Activated naive CD8-positive, alpha-beta T cell treated with anti-CD3 and anti-CD28 coated beads, Interleukin-2, amount 50 U/mL, for 24 hours (primary cell): ENCODE results near the gene ABCA2.
"Not testable (repeated sequence)": the region's sequence is repeated elsewhere in the genome, so short reads cannot be mapped to it uniquely, and the experiment has no call there.

Source experiments
- ATAC-seq: fragments of 150-1000 bp; cut with Tn5 transposase; one replicate; pipeline ENCODE4 v1.10.0; 2021
- DNase-seq: peaks from one replicate; pipeline ENCODE4 v3.0.0; 2021
- H3K27ac Mint-ChIP-seq: one replicate; pipeline ENCODE4 v1.8.0; 2021; ENCODE audit warnings: mild to moderate bottlenecking, mixed read lengths
- H3K27me3 Mint-ChIP-seq: one replicate; pipeline ENCODE4 v1.8.0; 2021; ENCODE audit warnings: mixed read lengths
- H3K36me3 Mint-ChIP-seq: one replicate; pipeline ENCODE4 v1.8.0; 2021; ENCODE audit warnings: low read depth, mixed read lengths
- H3K4me1 Mint-ChIP-seq: one replicate; pipeline ENCODE4 v1.8.0; 2021; ENCODE audit warnings: mixed read lengths
- H3K4me3 Mint-ChIP-seq: one replicate; pipeline ENCODE4 v1.8.0; 2021; ENCODE audit warnings: mild to moderate bottlenecking, moderate library complexity, mixed read lengths
- H3K9me3 Mint-ChIP-seq: one replicate; pipeline ENCODE4 v1.8.0; 2021; ENCODE audit warnings: mixed read lengths

Gene ABCA2

GRCh38 chr9:137011907-137012675, 15.9 kb downstream of the ABCA2 start:
- H3K27me3 Mint-ChIP-seq = no peaks in the 10 kb centered on the region
- H3K27ac Mint-ChIP-seq = no peak overlapping the region
- H3K4me1 Mint-ChIP-seq = no peaks in the 10 kb centered on the region
- DNase-seq = no peak
- no peak for ATAC-seq
- no peak overlapping the region for H3K4me3 Mint-ChIP-seq
- no peaks in the 10 kb centered on the region for H3K9me3 Mint-ChIP-seq
- H3K36me3 Mint-ChIP-seq = no peaks in the 10 kb centered on the region

GRCh38 chr9:137011156-137011555, 16.9 kb downstream of the ABCA2 start:
- no peaks in the 10 kb centered on the region for H3K36me3 Mint-ChIP-seq
- no peak for DNase-seq
- no peak overlapping the region for H3K4me3 Mint-ChIP-seq
- ATAC-seq = no peak
- peaks cover 5% of the 10 kb centered on the region for H3K4me1 Mint-ChIP-seq
- H3K9me3 Mint-ChIP-seq = no peaks in the 10 kb centered on the region
- no peak overlapping the region for H3K27ac Mint-ChIP-seq
- no peaks in the 10 kb centered on the region for H3K27me3 Mint-ChIP-seq

- no peak for DNase-seq
- Mint-ChIP-seq H3K4me1 (peaks cover 9% of the 10 kb centered on the region), H3K9me3 (no peaks in the 10 kb centered on the region), H3K27me3 (no peaks in the 10 kb centered on the region), H3K27ac (no peak overlapping the region), H3K36me3 (no peaks in the 10 kb centered on the region), H3K4me3 (no peak overlapping the region)
- no peak for ATAC-seq
Measured at GRCh38 chr9:137009938-137010732, 17.9 kb downstream of the ABCA2 start.

GRCh38 chr9:137009217-137009616, 18.8 kb downstream of the ABCA2 start:
- ATAC-seq (no peak), DNase-seq (no peak)
- peaks cover 14% of the 10 kb centered on the region for H3K4me1 Mint-ChIP-seq
- H3K9me3 Mint-ChIP-seq = no peaks in the 10 kb centered on the region
- H3K4me3 Mint-ChIP-seq = no peak overlapping the region
- H3K27ac Mint-ChIP-seq = no peak overlapping the region
- no peaks in the 10 kb centered on the region for H3K27me3 Mint-ChIP-seq
- no peaks in the 10 kb centered on the region for H3K36me3 Mint-ChIP-seq

GRCh38 chr9:137008312-137008711, 19.7 kb downstream of the ABCA2 start:
- no peak overlapping the region for H3K27ac Mint-ChIP-seq
- no peaks in the 10 kb centered on the region for H3K36me3 Mint-ChIP-seq
- peaks cover 14% of the 10 kb centered on the region for H3K4me1 Mint-ChIP-seq
- no peak overlapping the region for H3K4me3 Mint-ChIP-seq
- DNase-seq (no peak), ATAC-seq (no peak)
- H3K27me3 Mint-ChIP-seq = no peaks in the 10 kb centered on the region
- no peaks in the 10 kb centered on the region for H3K9me3 Mint-ChIP-seq

GRCh38 chr9:137007816-137008270, 20.2 kb downstream of the ABCA2 start:
- ATAC-seq (no peak), DNase-seq (no peak)
- H3K4me1 Mint-ChIP-seq = peaks cover 14% of the 10 kb centered on the region
- H3K4me3 Mint-ChIP-seq = no peak overlapping the region
- H3K27me3 Mint-ChIP-seq = no peaks in the 10 kb centered on the region
- H3K36me3 Mint-ChIP-seq = no peaks in the 10 kb centered on the region
- H3K9me3 Mint-ChIP-seq = no peaks in the 10 kb centered on the region
- no peak overlapping the region for H3K27ac Mint-ChIP-seq

- Mint-ChIP-seq H3K27ac (no peak overlapping the region), H3K4me1 (peaks cover 14% of the 10 kb centered on the region), H3K27me3 (no peaks in the 10 kb centered on the region), H3K4me3 (no peak overlapping the region), H3K9me3 (no peaks in the 10 kb centered on the region), H3K36me3 (no peaks in the 10 kb centered on the region)
- ATAC-seq = no peak
- no peak for DNase-seq
Measured at GRCh38 chr9:137007108-137007815, 20.8 kb downstream of the ABCA2 start.

GRCh38 chr9:137006116-137007003, 21.7 kb downstream of the ABCA2 start:
- peak; percentile 44 for ATAC-seq
- Mint-ChIP-seq H3K4me1 (peaks cover 14% of the 10 kb centered on the region), H3K36me3 (no peaks in the 10 kb centered on the region), H3K9me3 (no peaks in the 10 kb centered on the region), H3K27ac (no peak overlapping the region), H3K4me3 (no peak overlapping the region), H3K27me3 (no peaks in the 10 kb centered on the region)
- DNase-seq = peak; percentile 45

- not testable (repeated sequence) for H3K9me3 Mint-ChIP-seq, DNase-seq, ATAC-seq, H3K36me3 Mint-ChIP-seq, H3K4me3 Mint-ChIP-seq, H3K27me3 Mint-ChIP-seq, H3K27ac Mint-ChIP-seq
- peaks cover 30% of the 10 kb centered on the region for H3K4me1 Mint-ChIP-seq
Measured at GRCh38 chr9:137004285-137004684, 23.8 kb downstream of the ABCA2 start.

GRCh38 chr9:137002646-137003041, 25.4 kb downstream of the ABCA2 start:
- Mint-ChIP-seq H3K4me3 (no peak overlapping the region), H3K27me3 (peaks cover 4% of the 10 kb centered on the region), H3K36me3 (no peaks in the 10 kb centered on the region), H3K9me3 (no peaks in the 10 kb centered on the region), H3K4me1 (peaks cover 46% of the 10 kb centered on the region), H3K27ac (no peak overlapping the region)
- no peak for ATAC-seq
- no peak for DNase-seq

GRCh38 chr9:137001857-137002645, 26.0 kb downstream of the ABCA2 start:
- Mint-ChIP-seq H3K36me3 (no peaks in the 10 kb centered on the region), H3K9me3 (no peaks in the 10 kb centered on the region), H3K4me1 (peaks cover 51% of the 10 kb centered on the region), H3K4me3 (no peak overlapping the region), H3K27me3 (peaks cover 5% of the 10 kb centered on the region), H3K27ac (no peak overlapping the region)
- no peak for ATAC-seq
- DNase-seq = no peak

- peak; percentile 88 for ATAC-seq
- Mint-ChIP-seq H3K4me3 (peak overlapping the region; percentile 58), H3K4me1 (peaks cover 49% of the 10 kb centered on the region), H3K27me3 (peaks cover 5% of the 10 kb centered on the region), H3K27ac (peak overlapping the region; percentile 85), H3K9me3 (no peaks in the 10 kb centered on the region), H3K36me3 (no peaks in the 10 kb centered on the region)
- DNase-seq = peak; percentile 74
Measured at GRCh38 chr9:137000177-137000930, 27.7 kb downstream of the ABCA2 start.

- Mint-ChIP-seq H3K36me3 (no peaks in the 10 kb centered on the region), H3K27ac (peak overlapping the region; percentile 22), H3K4me3 (no peak overlapping the region), H3K9me3 (no peaks in the 10 kb centered on the region), H3K4me1 (peaks cover 52% of the 10 kb centered on the region), H3K27me3 (peaks cover 5% of the 10 kb centered on the region)
- ATAC-seq (no peak), DNase-seq (peak; percentile 29)
Measured at GRCh38 chr9:136997830-136998234, 30.2 kb downstream of the ABCA2 start.
